ENCODE results near the gene LRR1. TPM values are rescaled to one million over a fixed set of nuclear protein-coding genes. Genes with fewer than 3 reads are reported as not detected.
"Not testable (repeated sequence)": the region's sequence is repeated elsewhere in the genome, so short reads cannot be mapped to it uniquely, and the experiment has no call there.

Gene LRR1
- total and polyA plus RNA-seq, 9 donors, result 4.1 to 8.0 (median 6.5) TPM

DNA sequence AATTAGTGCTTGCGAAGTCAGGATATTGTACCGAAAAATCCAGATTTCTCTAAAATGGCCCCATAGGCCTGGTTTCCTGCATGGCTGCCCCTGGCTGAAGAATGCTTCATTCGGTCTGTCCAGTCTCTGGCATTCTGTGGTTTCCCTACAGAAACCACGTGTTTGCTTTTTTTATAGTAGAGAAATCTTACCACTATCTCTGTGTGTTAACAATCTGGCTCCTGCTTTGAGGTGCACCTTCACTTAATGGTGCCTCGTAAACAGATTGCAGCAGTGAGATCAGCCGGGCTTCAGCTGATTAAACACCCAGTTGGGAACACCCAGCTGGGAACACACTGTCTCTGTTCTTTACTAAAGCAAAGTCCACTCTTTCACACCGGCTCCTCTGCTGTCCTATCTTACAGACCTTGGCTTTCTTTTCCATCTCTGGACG lies 43.0 kb downstream of the LRR1 start:
- no peak for TF ChIP-seq EP300 (IDR thresholded peaks at IDR 0.05)
- TF ChIP-seq POLR2A (IDR thresholded peaks at IDR 0.05), result no peak
- TF ChIP-seq, protein P1, sequence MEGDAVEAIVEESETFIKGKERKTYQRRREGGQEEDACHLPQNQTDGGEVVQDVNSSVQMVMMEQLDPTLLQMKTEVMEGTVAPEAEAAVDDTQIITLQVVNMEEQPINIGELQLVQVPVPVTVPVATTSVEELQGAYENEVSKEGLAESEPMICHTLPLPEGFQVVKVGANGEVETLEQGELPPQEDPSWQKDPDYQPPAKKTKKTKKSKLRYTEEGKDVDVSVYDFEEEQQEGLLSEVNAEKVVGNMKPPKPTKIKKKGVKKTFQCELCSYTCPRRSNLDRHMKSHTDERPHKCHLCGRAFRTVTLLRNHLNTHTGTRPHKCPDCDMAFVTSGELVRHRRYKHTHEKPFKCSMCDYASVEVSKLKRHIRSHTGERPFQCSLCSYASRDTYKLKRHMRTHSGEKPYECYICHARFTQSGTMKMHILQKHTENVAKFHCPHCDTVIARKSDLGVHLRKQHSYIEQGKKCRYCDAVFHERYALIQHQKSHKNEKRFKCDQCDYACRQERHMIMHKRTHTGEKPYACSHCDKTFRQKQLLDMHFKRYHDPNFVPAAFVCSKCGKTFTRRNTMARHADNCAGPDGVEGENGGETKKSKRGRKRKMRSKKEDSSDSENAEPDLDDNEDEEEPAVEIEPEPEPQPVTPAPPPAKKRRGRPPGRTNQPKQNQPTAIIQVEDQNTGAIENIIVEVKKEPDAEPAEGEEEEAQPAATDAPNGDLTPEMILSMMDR (IDR thresholded peaks at IDR 0.05), result no peak
- no peak overlapping the region for H3K4me3 ChIP-seq
- DNase-seq, result no peak
- intact Hi-C loops (cut with DNase I), result loop anchor here in 1 of 4 donors (10.0 kb wide), 1 partner anchor 63 kb away; no protein-coding TSS in a partner anchor
- no peak overlapping the region for H3K27ac ChIP-seq
- no peaks in the 10 kb centered on the region for H3K27me3 ChIP-seq
- WGBS, 3 donors, result 43 to 52% (median 49%) methylated on average over 8 of the region's 8 CpGs
- H3K4me1 ChIP-seq (ENCODE audit: insufficient read depth), result no peaks in the 10 kb centered on the region
- no peaks in the 10 kb centered on the region for H3K36me3 ChIP-seq
- H3K9me3 ChIP-seq, result no peaks in the 10 kb centered on the region

DNA sequence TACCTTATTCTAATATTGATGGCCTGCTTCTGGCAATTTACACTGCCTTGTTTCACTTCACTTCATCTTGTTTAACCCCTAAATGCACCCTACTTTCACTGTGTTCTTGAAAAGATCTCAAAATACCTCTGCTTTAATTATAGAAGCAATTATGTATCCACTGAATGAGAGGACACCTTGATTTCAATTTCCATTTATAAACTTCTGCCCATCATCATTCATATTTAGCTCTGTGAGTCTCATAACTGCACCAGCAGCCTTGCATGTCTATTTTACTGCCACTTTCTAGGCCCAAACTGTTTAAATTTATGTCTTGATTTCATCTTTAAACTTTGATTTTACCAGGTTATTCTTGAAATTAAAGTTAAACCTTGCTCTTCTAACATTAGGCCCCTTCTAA lies 43.4 kb downstream of the LRR1 start:
- no peak for TF ChIP-seq POLR2A (IDR thresholded peaks at IDR 0.05)
- TF ChIP-seq, protein P1 (IDR thresholded peaks at IDR 0.05), result no peak
- TF ChIP-seq EP300 (IDR thresholded peaks at IDR 0.05), result no peak
- no peaks in the 10 kb centered on the region for H3K4me1 ChIP-seq (ENCODE audit: insufficient read depth)
- DNase-seq, result no peak
- H3K36me3 ChIP-seq, result no peaks in the 10 kb centered on the region
- no peak overlapping the region for H3K4me3 ChIP-seq
- no peaks in the 10 kb centered on the region for H3K9me3 ChIP-seq
- no peak overlapping the region for H3K27ac ChIP-seq
- H3K27me3 ChIP-seq, result no peaks in the 10 kb centered on the region
- intact Hi-C loops (cut with DNase I), result loop anchor here in 1 of 4 donors (10.0 kb wide), 1 partner anchor 63 kb away; no protein-coding TSS in a partner anchor

DNA sequence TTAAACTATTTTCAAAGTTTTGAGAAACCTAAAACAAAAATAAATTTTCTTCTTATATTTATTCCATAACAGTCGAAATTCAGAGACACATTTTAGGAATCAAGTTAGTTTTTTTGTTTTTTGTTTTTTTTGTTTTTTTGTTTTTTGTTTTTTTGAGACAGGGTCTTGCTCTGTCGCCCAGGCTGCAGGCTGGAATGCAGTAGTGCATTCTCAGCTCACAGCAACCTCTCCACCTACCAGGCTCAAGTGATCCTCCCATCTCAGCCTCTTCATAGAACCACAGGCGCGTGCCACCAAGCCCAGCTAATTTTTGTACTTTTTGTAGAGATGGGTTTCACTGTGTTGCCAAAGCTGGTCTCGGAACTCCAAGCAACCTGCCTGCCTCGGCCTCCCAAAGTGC lies 54.8 kb downstream of the LRR1 start:
- no peaks in the 10 kb centered on the region for H3K4me1 ChIP-seq (ENCODE audit: insufficient read depth)
- H3K27ac ChIP-seq, result no peak overlapping the region
- H3K9me3 ChIP-seq, result no peaks in the 10 kb centered on the region
- no peak overlapping the region for H3K4me3 ChIP-seq
- H3K27me3 ChIP-seq, result no peaks in the 10 kb centered on the region
- no peaks in the 10 kb centered on the region for H3K36me3 ChIP-seq
- WGBS, 3 donors, result 94 to 96% (median 94%) methylated on average over 6 of the region's 6 CpGs
- intact Hi-C loops (cut with DNase I), result no loop called here
- TF ChIP-seq EP300 (IDR thresholded peaks at IDR 0.05) (no peak), POLR2A (IDR thresholded peaks at IDR 0.05) (no peak)
- TF ChIP-seq, protein P1 (IDR thresholded peaks at IDR 0.05), result no peak
- no peak for DNase-seq

DNA sequence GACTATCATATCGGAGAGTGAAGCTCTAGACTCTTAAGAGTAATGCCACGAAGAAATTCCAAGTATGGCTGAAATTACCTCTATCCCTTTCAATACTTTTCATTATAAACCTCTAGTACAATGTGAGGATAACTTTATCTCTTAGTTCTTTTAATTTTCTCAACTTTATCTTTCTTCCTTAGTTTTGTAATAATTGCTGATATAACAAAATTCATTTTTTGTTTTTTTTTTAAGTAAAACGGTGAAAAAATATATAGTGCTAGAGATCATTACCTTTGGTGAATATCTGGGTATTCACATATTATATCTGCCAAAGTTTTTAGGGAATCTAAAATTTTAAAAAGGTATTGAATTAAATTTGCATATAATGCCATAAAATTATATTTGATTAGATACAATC lies 55.8 kb downstream of the LRR1 start:
- intact Hi-C loops (cut with DNase I), result no loop called here
- no peak for DNase-seq
- TF ChIP-seq, protein P1 (IDR thresholded peaks at IDR 0.05), result no peak
- no peak for TF ChIP-seq POLR2A (IDR thresholded peaks at IDR 0.05)
- no peak for TF ChIP-seq EP300 (IDR thresholded peaks at IDR 0.05)
- H3K4me1 ChIP-seq (ENCODE audit: insufficient read depth), result no peaks in the 10 kb centered on the region
- no peaks in the 10 kb centered on the region for H3K27me3 ChIP-seq
- 93 to 95% (median 93%) methylated on average over 3 of the region's 3 CpGs for whole genome bisulfite sequencing, 3 donors
- no peak overlapping the region for H3K4me3 ChIP-seq
- no peaks in the 10 kb centered on the region for H3K36me3 ChIP-seq
- H3K27ac ChIP-seq, result no peak overlapping the region
- no peaks in the 10 kb centered on the region for H3K9me3 ChIP-seq

DNA sequence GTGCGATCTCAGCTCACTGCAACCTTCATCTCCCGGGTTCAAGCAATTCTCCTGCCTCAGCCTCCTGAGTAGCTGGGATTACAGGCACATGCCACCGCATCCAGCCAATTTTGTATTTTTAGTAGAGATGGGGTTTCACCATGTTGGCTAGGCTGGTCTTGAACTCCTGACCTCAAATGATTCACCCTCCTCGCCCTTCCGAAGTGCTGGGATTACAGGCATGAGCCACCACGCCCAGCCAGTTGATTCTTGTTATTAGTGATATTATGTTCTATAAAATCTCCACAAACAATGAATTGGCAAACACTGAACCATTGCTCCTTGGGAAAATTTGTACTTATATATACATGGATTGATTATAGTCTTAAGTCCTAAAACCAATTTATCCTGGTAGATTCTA lies 58.8 kb downstream of the LRR1 start:
- DNase-seq; H3K27ac ChIP-seq; H3K4me3 ChIP-seq; H3K4me1 ChIP-seq (ENCODE audit: insufficient read depth); intact Hi-C loops (cut with DNase I); H3K36me3 ChIP-seq; H3K9me3 ChIP-seq; H3K27me3 ChIP-seq: not testable (repeated sequence)
- 89 to 94% (median 93%) methylated on average over 6 of the region's 6 CpGs for WGBS, 3 donors

Data from ovary (tissue), 9 donors.